Stimulated activated CD8-positive, alpha-beta memory T cell treated with anti-CD3 and anti-CD28 coated beads, Interleukin-15, amount 100 ng/mL, for 4 hours (primary cell): ENCODE data around the gene MYL5.
"Not testable (repeated sequence)": the region's sequence is repeated elsewhere in the genome, so short reads cannot be mapped to it uniquely, and the experiment has no call there.

Source experiments
- DNase-seq, 2 donors: peaks; one replicate each; pipeline ENCODE4 v3.0.0-alpha.2; 2020; ENCODE audit warnings: low read depth in 2 of 2

Gene MYL5

GRCh38 chr4:656436-657337 lies 17.7 kb upstream of the MYL5 start:
- no peak for DNase-seq

- DNase-seq: no peak
Observed at GRCh38 chr4:657338-657833, 17.0 kb upstream of the MYL5 start.

GRCh38 chr4:657834-658667 lies 16.3 kb upstream of the MYL5 start:
- DNase-seq: no peak

DNA sequence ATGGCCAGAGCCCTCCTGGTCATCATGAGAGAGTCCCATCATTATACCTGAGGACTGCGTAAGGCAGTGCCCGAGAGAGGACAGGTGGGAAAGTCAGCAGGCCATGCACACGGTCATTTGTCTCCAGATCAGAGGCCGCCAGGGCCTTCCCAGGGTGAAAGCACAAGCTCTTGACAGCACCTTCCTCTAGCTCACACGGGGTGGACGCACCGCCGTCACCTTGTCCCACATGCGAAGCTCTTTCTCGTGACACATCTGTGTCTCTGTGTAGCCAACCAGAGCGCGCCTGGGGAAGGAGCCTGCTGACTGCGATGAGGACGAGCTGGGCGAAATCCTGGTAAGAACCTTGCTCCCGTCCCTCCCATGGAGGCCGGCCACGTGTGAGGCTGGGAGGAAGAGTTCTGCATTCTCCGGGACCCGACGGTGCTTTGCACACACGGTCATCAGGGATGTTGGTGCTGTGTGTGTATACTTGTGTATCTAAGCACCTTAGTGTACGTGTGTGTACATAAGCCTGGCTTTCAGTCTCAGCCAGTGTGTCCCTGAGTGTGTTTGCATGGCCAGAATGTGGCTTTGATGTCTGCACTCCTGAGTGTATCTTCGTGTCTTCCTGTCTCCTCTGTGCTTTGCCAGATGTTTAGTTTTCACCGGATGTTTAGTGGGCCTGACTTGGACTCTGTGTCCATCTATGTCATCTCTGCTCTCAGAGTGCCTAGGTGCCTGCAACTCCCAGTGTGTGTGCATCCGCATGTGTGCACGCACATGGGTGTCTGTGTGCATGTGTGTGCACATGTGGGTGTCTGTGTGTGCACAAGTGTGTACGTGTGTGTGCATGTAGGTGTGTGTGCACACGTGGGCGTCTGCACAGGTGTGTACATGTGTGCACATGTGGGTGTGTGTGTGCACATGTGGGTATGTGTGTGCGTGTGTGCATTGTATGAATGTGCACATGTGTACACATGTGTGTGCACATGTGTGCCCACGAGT lies 15.4 kb upstream of the MYL5 start:
- DNase-seq: no peak

DNA sequence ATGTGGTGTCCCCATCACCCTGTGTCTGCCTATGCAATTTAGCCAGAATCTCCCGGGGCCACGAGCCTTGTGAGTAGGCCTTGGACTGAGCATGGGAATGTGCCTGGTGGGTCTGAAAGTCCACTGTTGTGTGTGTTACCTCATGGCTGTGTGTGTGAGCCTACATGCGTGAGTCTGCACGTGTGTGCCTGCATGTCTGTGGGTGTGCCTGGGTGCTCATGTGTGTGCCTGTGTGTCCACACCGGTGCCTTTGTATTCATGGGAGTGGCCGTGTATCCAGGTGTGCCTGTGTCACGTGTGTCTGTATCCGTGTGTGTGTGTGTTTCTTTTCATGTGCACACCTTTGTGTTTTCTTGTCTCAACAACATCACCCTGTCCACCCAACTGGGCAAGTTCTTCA lies 14.5 kb upstream of the MYL5 start:
- DNase-seq: no peak

DNA sequence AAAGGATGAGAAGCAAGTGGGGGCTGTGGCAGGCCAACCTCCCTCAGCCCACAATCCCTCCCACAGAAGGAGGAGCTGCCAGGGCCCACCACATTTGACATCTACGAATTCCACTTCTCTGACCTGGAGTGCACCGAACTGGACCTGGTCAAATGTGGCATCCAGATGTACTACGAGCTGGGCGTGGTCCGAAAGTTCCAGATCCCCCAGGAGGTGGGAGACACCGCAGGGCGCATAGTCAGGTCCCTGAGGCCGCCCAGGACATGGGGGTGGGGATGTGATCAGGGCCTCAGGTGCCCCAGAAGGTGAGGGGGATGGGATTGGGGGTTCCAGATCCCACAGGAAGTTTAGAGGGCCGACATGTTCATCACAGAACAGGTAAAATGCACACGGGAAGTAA lies 13.9 kb upstream of the MYL5 start:
- no peak for DNase-seq

GRCh38 chr4:661231-661630 lies 13.1 kb upstream of the MYL5 start:
- no peak for DNase-seq

GRCh38 chr4:661881-662761 lies 12.2 kb upstream of the MYL5 start:
- DNase-seq: no peak

- no peak for DNase-seq
Observed at GRCh38 chr4:663046-663437, 11.3 kb upstream of the MYL5 start.

GRCh38 chr4:663438-664428 lies 10.6 kb upstream of the MYL5 start:
- peak; percentile 60 to 67 for DNase-seq

DNA sequence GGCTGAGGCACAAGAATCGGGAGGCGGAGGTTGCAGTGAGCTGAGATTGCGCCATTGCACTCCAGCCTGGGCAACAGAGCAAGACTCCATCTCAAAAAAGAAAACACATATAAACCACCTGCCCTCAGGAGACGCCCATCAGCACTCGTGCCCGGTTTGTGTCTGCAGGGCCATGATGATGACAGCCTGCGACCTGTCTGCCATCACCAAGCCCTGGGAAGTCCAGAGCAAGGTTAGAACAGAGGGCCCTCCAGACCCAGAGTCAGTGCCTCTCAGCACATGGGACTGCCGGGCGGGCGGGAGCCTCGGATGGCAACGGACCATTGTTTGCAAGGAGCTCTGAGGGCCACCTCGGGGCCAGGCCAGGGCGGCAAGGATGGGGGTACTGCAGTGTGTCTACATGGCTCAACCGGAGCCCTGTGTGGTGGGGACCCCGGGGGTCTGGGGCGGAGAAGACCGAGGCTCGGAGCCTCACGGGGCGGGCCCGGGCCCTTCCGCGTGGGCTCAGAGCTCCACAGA lies 9.6 kb upstream of the MYL5 start:
- DNase-seq: no peak

DNA sequence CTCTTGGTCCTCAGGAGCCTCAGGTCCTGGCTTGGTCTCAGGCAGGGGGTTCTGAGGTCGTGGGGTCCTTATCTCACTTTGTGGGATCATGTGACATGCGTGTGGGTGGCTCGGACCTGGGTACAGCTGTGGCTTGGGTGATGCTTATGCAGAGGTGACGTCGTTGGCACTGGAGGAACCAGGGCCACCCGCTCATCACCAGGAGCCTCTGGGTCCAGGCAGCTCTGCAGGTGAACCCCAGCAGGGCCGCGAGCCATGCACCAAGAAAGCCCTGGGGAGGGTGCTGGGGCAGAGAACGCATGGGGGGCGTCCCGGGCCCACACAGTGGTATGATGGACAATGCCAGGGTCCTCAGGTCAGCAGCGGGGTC lies 9.0 kb upstream of the MYL5 start:
- DNase-seq: no peak

- DNase-seq: no peak
Observed at GRCh38 chr4:665751-666435, 8.4 kb upstream of the MYL5 start.

GRCh38 chr4:666436-666810 lies 7.9 kb upstream of the MYL5 start:
- DNase-seq: no peak

DNA sequence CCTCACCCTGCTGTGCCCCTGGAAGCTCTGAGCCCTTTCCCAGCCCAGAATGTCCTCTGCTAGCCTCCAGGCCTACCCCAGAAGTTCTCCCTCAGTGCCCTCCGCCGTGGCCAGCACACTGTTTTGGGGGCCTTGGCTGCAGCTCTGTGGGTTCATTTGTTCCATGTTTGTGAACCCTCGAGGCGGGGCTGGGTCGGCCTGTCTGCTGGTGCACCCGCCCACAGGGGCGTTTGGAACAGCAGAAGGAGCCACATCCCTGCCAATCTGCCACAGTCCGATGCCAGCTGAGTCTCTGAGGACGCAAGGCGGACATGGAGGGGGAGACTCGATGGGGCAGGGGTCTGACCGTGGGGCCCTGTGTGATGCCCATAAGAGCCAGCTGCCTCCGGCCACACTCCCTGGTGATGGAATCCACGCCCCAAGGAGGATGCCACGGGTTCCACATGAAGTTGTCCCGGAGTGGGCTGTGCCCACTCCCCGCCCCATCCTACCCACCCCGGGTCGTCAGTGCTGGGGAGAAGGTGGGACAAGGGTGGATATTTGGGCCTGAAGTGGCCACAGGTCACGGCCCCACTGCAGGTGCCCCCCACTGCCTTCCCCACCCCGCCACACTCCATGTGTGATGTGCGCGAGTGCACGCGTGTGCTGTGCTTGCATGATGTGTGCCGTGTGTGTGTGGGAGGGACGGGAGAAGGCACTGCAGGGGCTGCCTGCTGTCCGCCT lies 7.4 kb upstream of the MYL5 start:
- DNase-seq: no peak

- DNase-seq: no peak
Observed at GRCh38 chr4:667545-667925, 6.8 kb upstream of the MYL5 start.

DNA sequence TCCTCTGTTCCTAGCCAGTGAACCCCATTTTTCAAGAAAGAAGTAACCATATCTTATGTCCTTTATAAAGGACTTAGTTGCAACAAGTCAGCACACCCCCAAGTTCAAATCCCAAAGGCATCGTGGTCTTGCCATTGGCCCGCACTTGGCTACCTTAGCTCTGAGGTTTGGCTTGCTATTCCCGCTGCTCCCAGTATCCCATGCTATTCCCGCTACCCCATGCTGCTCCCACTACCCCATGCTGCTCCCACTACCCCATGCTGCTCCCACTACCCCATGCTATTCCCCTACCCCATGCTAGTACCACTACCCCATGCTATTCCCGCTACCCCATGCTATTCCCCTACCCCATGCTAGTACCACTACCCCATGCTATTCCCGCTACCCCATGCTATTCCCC lies 6.1 kb upstream of the MYL5 start:
- not testable (repeated sequence) for DNase-seq
